Adrenal gland (tissue), 5 donors: Measurements from ENCODE around the gene VARS2.

ENCODE experiments used
- CTCF ChIP-seq, 6 experiments: fragments of 450-650 bp in 4 of 6; fragments of 200-600 bp in 2 of 6; sonication (generic) in 1 of 6; IDR thresholded peaks; 1 replicate in 5 of 6; 2 replicates in 1 of 6; pipeline versions ENCODE4 v1.5.1 to v1.8.0; 2016 to 2021; ENCODE audit warnings: antibody characterized with exemption in 6 of 6, mild to moderate bottlenecking in 2 of 6, moderate library complexity in 1 of 6
- POLR2A ChIP-seq, 2 donors: fragments of 450-650 bp; IDR thresholded peaks; one replicate each; pipeline ENCODE4 v1.6.1; 2017; ENCODE audit warnings: antibody characterized with exemption in 2 of 2, mild to moderate bottlenecking in 2 of 2, moderate library complexity in 1 of 2
- donor health status: DM: no; HTN: no; CAD: no.

DNA sequence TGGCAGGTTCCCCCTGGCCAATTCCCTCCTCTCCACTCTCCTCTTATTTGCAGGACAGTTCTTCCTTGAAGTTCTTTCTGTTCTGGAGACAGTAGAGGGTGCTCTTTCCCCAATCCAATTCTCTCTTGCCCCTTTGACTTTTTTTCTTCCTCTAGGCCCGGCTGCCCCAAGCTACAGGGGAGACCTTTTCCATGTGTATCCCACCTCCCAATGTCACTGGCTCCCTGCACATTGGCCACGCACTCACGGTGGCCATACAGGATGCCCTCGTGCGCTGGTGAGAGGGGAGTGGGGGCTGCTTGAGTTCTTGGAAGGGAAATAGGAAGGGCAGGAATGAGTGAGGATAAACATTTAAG is 1.5 kb downstream of the VARS2 start:
- TF ChIP-seq CTCF (IDR thresholded peaks at IDR 0.05) (peak; percentile 37 to 74 (median 59)), POLR2A (IDR thresholded peaks at IDR 0.05) (no peak)
